ENCODE measurements around the gene FMN2.
"Not testable (repeated sequence)": the region's sequence is repeated elsewhere in the genome, so short reads cannot be mapped to it uniquely, and the experiment has no call there.

The FMN2 gene

DNA sequence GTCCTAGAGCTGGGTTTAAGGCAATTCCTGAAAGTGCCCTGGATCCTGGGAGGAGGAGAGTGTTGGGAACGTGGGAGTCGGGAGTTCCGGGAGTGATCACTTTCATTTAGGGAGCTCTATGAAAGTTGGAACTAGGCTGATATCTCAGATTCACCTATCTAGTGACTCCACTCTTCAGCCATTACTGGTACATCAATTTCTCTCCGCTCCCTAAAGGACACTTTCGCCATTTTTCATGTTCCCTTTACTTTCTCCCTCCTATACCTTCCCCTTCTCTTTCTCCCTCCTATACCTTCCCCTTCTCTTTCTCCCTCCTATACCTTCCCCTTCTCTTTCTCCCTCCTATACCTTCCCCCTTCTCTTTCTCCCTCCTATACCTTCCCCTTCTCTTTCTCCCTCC lies 93.0 kb downstream of the FMN2 start:
- DNase-seq; H3K4me1 ChIP-seq (ENCODE audit: control insufficient read depth, insufficient read depth, low read length, poor library complexity, severe bottlenecking); H3K27me3 ChIP-seq (replicated peaks; ENCODE audit: control insufficient read depth, insufficient read depth, low read length, poor library complexity, severe bottlenecking); H3K4me3 ChIP-seq (ENCODE audit: insufficient read depth, low read depth, low read length, poor library complexity, severe bottlenecking); H3K27ac ChIP-seq (ENCODE audit: insufficient read depth, low read length, poor library complexity, severe bottlenecking); H3K36me3 ChIP-seq (ENCODE audit: control insufficient read depth, insufficient read depth, low read length); H3K9me3 ChIP-seq (ENCODE audit: control insufficient read depth, low read length): not testable (repeated sequence)

DNA sequence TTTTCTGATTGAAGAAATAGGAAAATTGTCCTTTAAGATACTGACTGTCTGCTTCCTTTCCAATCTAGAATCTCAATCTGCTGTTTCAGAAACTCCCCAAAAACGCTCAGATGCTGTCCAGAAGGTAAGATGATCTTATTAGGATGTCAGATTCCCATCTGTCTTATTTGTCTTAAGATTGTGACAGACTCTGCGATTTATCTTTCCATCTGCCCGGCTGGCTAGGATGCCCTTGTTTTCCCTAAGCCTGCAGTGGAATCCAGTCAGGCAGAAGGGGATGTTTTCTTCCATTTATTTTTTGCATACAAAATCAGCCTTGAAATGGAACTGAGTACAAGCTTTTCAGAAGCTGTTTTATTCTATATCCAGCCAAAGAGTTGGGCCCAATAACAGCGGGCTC lies 96.5 kb downstream of the FMN2 start:
- Histone ChIP-seq H3K27ac (ENCODE audit: insufficient read depth, low read length, poor library complexity, severe bottlenecking) (no peak overlapping the region), H3K27me3 (replicated peaks; ENCODE audit: control insufficient read depth, insufficient read depth, low read length, poor library complexity, severe bottlenecking) (no peaks in the 10 kb centered on the region), H3K36me3 (ENCODE audit: control insufficient read depth, insufficient read depth, low read length) (no peaks in the 10 kb centered on the region), H3K4me3 (ENCODE audit: insufficient read depth, low read depth, low read length, poor library complexity, severe bottlenecking) (no peak overlapping the region), H3K9me3 (ENCODE audit: control insufficient read depth, low read length) (no peaks in the 10 kb centered on the region), H3K4me1 (ENCODE audit: control insufficient read depth, insufficient read depth, low read length, poor library complexity, severe bottlenecking) (no peaks in the 10 kb centered on the region)
- no peak for DNase-seq

DNA sequence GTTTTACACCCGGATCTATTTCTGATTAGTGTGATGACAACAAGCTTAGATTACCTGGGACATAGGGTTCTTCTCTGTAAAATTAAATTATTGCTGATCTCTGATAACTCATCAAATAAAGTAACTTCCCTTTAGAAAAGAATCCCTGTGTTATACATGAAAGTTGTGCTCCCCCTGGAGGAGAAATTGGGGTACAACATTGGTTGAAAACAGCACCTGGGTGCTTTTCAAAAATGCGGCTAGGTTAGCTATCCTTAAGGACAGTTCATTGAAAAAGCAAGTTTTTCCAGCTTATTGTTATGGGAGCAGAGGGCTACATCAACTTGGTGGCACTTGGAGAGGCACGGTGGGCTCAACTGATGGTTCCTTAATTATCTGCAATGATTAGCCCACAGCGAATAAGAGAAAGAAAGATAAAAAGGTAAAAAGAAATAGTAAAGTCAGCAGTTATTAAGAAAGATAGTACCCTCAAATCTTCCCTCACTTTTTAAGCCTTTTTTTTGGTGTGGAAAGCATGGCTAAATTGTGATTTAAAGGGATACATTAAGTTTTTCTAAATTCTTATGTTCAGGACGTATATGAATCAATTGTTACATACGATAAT lies 97.8 kb downstream of the FMN2 start:
- H3K4me3 ChIP-seq (ENCODE audit: insufficient read depth, low read depth, low read length, poor library complexity, severe bottlenecking), result no peak overlapping the region
- H3K4me1 ChIP-seq (ENCODE audit: control insufficient read depth, insufficient read depth, low read length, poor library complexity, severe bottlenecking), result no peaks in the 10 kb centered on the region
- no peaks in the 10 kb centered on the region for H3K36me3 ChIP-seq (ENCODE audit: control insufficient read depth, insufficient read depth, low read length)
- H3K27ac ChIP-seq (ENCODE audit: insufficient read depth, low read length, poor library complexity, severe bottlenecking), result no peak overlapping the region
- no peak for DNase-seq
- H3K9me3 ChIP-seq (ENCODE audit: control insufficient read depth, low read length), result no peaks in the 10 kb centered on the region
- H3K27me3 ChIP-seq (replicated peaks; ENCODE audit: control insufficient read depth, insufficient read depth, low read length, poor library complexity, severe bottlenecking), result no peaks in the 10 kb centered on the region

DNA sequence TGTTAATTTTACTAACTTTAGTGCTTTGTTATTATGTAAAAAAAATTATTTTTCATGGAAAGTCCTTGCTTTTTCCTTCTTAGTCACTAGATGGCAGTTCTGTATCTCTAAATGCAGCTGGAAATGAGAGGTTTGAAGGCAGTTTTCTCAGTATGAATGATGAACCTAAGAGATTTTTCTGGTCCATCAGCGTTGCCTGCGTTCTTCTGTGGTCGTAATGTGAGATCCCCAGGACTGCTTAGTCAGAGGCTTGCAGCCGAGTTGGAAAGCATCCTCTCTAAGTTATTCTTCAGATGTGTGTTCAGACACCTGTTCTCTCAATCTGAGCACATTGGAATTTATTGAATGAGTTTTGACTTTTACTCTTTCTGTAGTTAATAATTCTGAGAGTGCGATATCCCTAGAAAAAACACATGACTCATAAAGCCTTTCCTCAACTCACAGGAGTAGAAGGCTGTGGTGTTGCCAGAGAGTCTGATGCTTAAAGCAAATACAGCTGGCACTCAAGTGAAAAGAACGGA lies 99.3 kb downstream of the FMN2 start:
- Histone ChIP-seq H3K36me3 (ENCODE audit: control insufficient read depth, insufficient read depth, low read length) (no peaks in the 10 kb centered on the region), H3K9me3 (ENCODE audit: control insufficient read depth, low read length) (no peaks in the 10 kb centered on the region), H3K27me3 (replicated peaks; ENCODE audit: control insufficient read depth, insufficient read depth, low read length, poor library complexity, severe bottlenecking) (no peaks in the 10 kb centered on the region), H3K4me1 (ENCODE audit: control insufficient read depth, insufficient read depth, low read length, poor library complexity, severe bottlenecking) (no peaks in the 10 kb centered on the region), H3K27ac (ENCODE audit: insufficient read depth, low read length, poor library complexity, severe bottlenecking) (no peak overlapping the region), H3K4me3 (ENCODE audit: insufficient read depth, low read depth, low read length, poor library complexity, severe bottlenecking) (no peak overlapping the region)
- no peak for DNase-seq

GRCh38 chr1:240192851-240193250 lies 101.2 kb downstream of the FMN2 start:
- Histone ChIP-seq H3K36me3 (ENCODE audit: control insufficient read depth, insufficient read depth, low read length) (no peaks in the 10 kb centered on the region), H3K27ac (ENCODE audit: insufficient read depth, low read length, poor library complexity, severe bottlenecking) (no peak overlapping the region), H3K27me3 (replicated peaks; ENCODE audit: control insufficient read depth, insufficient read depth, low read length, poor library complexity, severe bottlenecking) (no peaks in the 10 kb centered on the region), H3K4me1 (ENCODE audit: control insufficient read depth, insufficient read depth, low read length, poor library complexity, severe bottlenecking) (no peaks in the 10 kb centered on the region), H3K4me3 (ENCODE audit: insufficient read depth, low read depth, low read length, poor library complexity, severe bottlenecking) (no peak overlapping the region), H3K9me3 (ENCODE audit: control insufficient read depth, low read length) (no peaks in the 10 kb centered on the region)
- DNase-seq, result no peak

- Histone ChIP-seq H3K4me1 (ENCODE audit: control insufficient read depth, insufficient read depth, low read length, poor library complexity, severe bottlenecking) (no peaks in the 10 kb centered on the region), H3K27me3 (replicated peaks; ENCODE audit: control insufficient read depth, insufficient read depth, low read length, poor library complexity, severe bottlenecking) (no peaks in the 10 kb centered on the region), H3K4me3 (ENCODE audit: insufficient read depth, low read depth, low read length, poor library complexity, severe bottlenecking) (no peak overlapping the region), H3K9me3 (ENCODE audit: control insufficient read depth, low read length) (no peaks in the 10 kb centered on the region), H3K27ac (ENCODE audit: insufficient read depth, low read length, poor library complexity, severe bottlenecking) (no peak overlapping the region), H3K36me3 (ENCODE audit: control insufficient read depth, insufficient read depth, low read length) (no peaks in the 10 kb centered on the region)
- no peak for DNase-seq
These were observed 102.0 kb downstream of the FMN2 start for GRCh38 chr1:240193679-240194078.

DNA sequence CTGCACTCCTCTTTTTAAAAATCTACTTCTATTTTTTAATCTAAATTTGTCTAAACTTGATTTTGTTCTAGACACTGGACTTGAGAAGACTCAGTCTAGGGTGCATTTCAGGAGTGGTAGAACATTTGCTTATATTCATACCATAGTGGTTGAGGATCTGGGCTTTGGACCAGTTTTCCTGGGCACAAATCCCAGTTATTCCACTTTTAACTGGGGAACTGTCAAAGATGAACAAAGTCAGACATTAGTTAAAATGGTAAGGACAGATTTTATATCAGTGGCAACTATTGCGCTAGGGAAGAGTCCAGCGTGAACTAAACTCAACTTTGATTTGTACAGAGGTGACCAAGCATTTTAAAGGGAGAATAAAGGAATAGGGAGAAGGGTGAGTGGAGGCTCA lies 102.4 kb downstream of the FMN2 start:
- no peak for DNase-seq

GRCh38 chr1:240198376-240198775 lies 106.7 kb downstream of the FMN2 start:
- no peaks in the 10 kb centered on the region for H3K9me3 ChIP-seq (ENCODE audit: control insufficient read depth, low read length)
- no peak overlapping the region for H3K27ac ChIP-seq (ENCODE audit: insufficient read depth, low read length, poor library complexity, severe bottlenecking)
- no peak overlapping the region for H3K4me3 ChIP-seq (ENCODE audit: insufficient read depth, low read depth, low read length, poor library complexity, severe bottlenecking)
- no peaks in the 10 kb centered on the region for H3K27me3 ChIP-seq (replicated peaks; ENCODE audit: control insufficient read depth, insufficient read depth, low read length, poor library complexity, severe bottlenecking)
- no peak for DNase-seq
- H3K36me3 ChIP-seq (ENCODE audit: control insufficient read depth, insufficient read depth, low read length), result no peaks in the 10 kb centered on the region
- no peaks in the 10 kb centered on the region for H3K4me1 ChIP-seq (ENCODE audit: control insufficient read depth, insufficient read depth, low read length, poor library complexity, severe bottlenecking)

More for the DNA sequence above, 102.4 kb downstream of the FMN2 start:
- no peaks in the 10 kb centered on the region for H3K27me3 ChIP-seq (replicated peaks; ENCODE audit: control insufficient read depth, insufficient read depth, low read length, poor library complexity, severe bottlenecking)
- no peak overlapping the region for H3K4me3 ChIP-seq (ENCODE audit: insufficient read depth, low read depth, low read length, poor library complexity, severe bottlenecking)
- no peaks in the 10 kb centered on the region for H3K4me1 ChIP-seq (ENCODE audit: control insufficient read depth, insufficient read depth, low read length, poor library complexity, severe bottlenecking)
- H3K27ac ChIP-seq (ENCODE audit: insufficient read depth, low read length, poor library complexity, severe bottlenecking), result no peak overlapping the region
- H3K9me3 ChIP-seq (ENCODE audit: control insufficient read depth, low read length), result no peaks in the 10 kb centered on the region
- no peaks in the 10 kb centered on the region for H3K36me3 ChIP-seq (ENCODE audit: control insufficient read depth, insufficient read depth, low read length)

GRCh38 chr1:240199758-240200645 lies 108.3 kb downstream of the FMN2 start:
- no peaks in the 10 kb centered on the region for H3K4me1 ChIP-seq (ENCODE audit: control insufficient read depth, insufficient read depth, low read length, poor library complexity, severe bottlenecking)
- no peaks in the 10 kb centered on the region for H3K36me3 ChIP-seq (ENCODE audit: control insufficient read depth, insufficient read depth, low read length)
- no peak overlapping the region for H3K4me3 ChIP-seq (ENCODE audit: insufficient read depth, low read depth, low read length, poor library complexity, severe bottlenecking)
- DNase-seq, result no peak
- H3K9me3 ChIP-seq (ENCODE audit: control insufficient read depth, low read length), result no peaks in the 10 kb centered on the region
- no peak overlapping the region for H3K27ac ChIP-seq (ENCODE audit: insufficient read depth, low read length, poor library complexity, severe bottlenecking)
- H3K27me3 ChIP-seq (replicated peaks; ENCODE audit: control insufficient read depth, insufficient read depth, low read length, poor library complexity, severe bottlenecking), result no peaks in the 10 kb centered on the region

- Histone ChIP-seq H3K9me3 (ENCODE audit: control insufficient read depth, low read length) (no peaks in the 10 kb centered on the region), H3K27me3 (replicated peaks; ENCODE audit: control insufficient read depth, insufficient read depth, low read length, poor library complexity, severe bottlenecking) (no peaks in the 10 kb centered on the region)
- no peak for DNase-seq
These were observed 110.2 kb downstream of the FMN2 start for GRCh38 chr1:240201931-240202330.

More at GRCh38 chr1:240201931-240202330, 110.2 kb downstream of the FMN2 start:
- H3K36me3 ChIP-seq (ENCODE audit: control insufficient read depth, insufficient read depth, low read length), result no peaks in the 10 kb centered on the region
- no peak overlapping the region for H3K27ac ChIP-seq (ENCODE audit: insufficient read depth, low read length, poor library complexity, severe bottlenecking)
- no peak overlapping the region for H3K4me3 ChIP-seq (ENCODE audit: insufficient read depth, low read depth, low read length, poor library complexity, severe bottlenecking)
- no peaks in the 10 kb centered on the region for H3K4me1 ChIP-seq (ENCODE audit: control insufficient read depth, insufficient read depth, low read length, poor library complexity, severe bottlenecking)
